Memory B cell (primary cell): ENCODE results near the gene PTPRB.

Experiments used
- ATAC-seq: fragments of 150-1000 bp; cut with Tn5 transposase; 2 replicates; pipeline ENCODE4 v1.10.0; 2021; ENCODE audit warnings: low read depth, mild to moderate bottlenecking, moderate library complexity
- DNase-seq, 2 donors: peaks; one replicate each; pipeline ENCODE4 v3.0.0; 2022; ENCODE audit warnings: low spot score in 2 of 2
- H3K27ac Mint-ChIP-seq: one replicate; pipeline ENCODE4 v1.8.0; 2022; ENCODE audit warnings: mild to moderate bottlenecking, moderate library complexity, mixed read lengths
- H3K27me3 Mint-ChIP-seq: one replicate; pipeline ENCODE4 v1.8.0; 2022; ENCODE audit warnings: mixed read lengths
- H3K36me3 Mint-ChIP-seq: one replicate; pipeline ENCODE4 v1.8.0; 2022; ENCODE audit warnings: mild to moderate bottlenecking, mixed read lengths
- H3K4me1 Mint-ChIP-seq: one replicate; pipeline ENCODE4 v1.8.0; 2022; ENCODE audit warnings: mixed read lengths
- H3K4me3 Mint-ChIP-seq: one replicate; pipeline ENCODE4 v1.8.0; 2022; ENCODE audit warnings: mild to moderate bottlenecking, moderate library complexity, mixed read lengths
- H3K9me3 Mint-ChIP-seq: one replicate; pipeline ENCODE4 v1.8.0; 2022; ENCODE audit warnings: mixed read lengths

PTPRB gene

GRCh38 chr12:70657616-70658286 lies 20.5 kb upstream of the PTPRB start:
- no peak for DNase-seq

DNA sequence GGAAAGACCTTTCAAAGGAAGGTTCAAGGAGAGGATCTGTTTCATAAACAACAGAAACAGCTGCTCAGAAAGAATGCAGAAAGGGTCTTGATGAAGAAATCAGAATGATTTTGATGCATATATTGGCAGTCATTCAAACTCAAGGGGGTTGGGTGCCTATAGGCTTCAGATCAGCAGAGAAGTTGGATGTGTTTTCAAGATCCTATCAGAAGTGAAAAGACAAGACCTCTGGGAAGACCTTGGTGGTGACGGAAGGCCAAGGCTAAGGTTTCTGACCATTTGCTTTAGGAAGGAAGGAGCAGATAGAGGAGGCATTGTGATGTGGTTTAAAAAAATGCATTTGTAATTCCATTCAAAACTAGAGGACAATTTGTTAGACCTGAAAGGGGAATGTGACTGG lies 15.2 kb upstream of the PTPRB start:
- Mint-ChIP-seq H3K27ac (no peak overlapping the region), H3K36me3 (no peaks in the 10 kb centered on the region), H3K4me3 (no peak overlapping the region), H3K9me3 (no peaks in the 10 kb centered on the region), H3K4me1 (no peaks in the 10 kb centered on the region), H3K27me3 (peaks cover 8% of the 10 kb centered on the region)
- no peak for ATAC-seq
- DNase-seq: no peak

More at GRCh38 chr12:70657616-70658286, 20.5 kb upstream of the PTPRB start:
- no peak for ATAC-seq
- Mint-ChIP-seq H3K27me3 (peaks cover 4% of the 10 kb centered on the region), H3K9me3 (no peaks in the 10 kb centered on the region), H3K27ac (no peak overlapping the region), H3K4me3 (no peak overlapping the region), H3K4me1 (peaks cover 8% of the 10 kb centered on the region), H3K36me3 (no peaks in the 10 kb centered on the region)

DNA sequence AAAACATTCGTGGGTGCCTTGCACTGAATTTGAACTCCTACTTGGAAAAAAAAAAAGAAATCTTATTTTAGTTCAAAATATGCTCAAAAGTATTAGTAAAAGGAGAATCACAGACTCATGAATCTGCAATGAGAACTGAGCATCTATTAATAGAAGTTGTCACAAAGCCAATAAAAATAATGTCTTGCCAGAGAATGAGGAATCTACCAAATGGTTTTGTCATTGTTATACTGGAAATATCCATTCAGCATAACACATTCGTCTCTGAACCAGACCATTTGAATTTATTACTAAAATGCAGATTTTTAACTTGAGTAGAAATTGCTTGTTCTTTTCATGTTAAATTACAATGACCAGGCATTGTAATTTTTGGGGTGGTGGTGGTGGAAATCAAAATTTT lies 11.6 kb upstream of the PTPRB start:
- Mint-ChIP-seq H3K36me3 (no peaks in the 10 kb centered on the region), H3K27ac (no peak overlapping the region), H3K4me3 (no peak overlapping the region), H3K9me3 (no peaks in the 10 kb centered on the region), H3K4me1 (no peaks in the 10 kb centered on the region), H3K27me3 (peaks cover 9% of the 10 kb centered on the region)
- no peak for ATAC-seq
- no peak for DNase-seq

GRCh38 chr12:70648191-70648590 lies 11.0 kb upstream of the PTPRB start:
- Mint-ChIP-seq H3K4me1 (no peaks in the 10 kb centered on the region), H3K9me3 (no peaks in the 10 kb centered on the region), H3K4me3 (no peak overlapping the region), H3K27ac (no peak overlapping the region), H3K36me3 (no peaks in the 10 kb centered on the region), H3K27me3 (peaks cover 9% of the 10 kb centered on the region)
- ATAC-seq (no peak), DNase-seq (no peak)

GRCh38 chr12:70646850-70647249 lies 9.6 kb upstream of the PTPRB start:
- Mint-ChIP-seq H3K27me3 (peaks cover 7% of the 10 kb centered on the region), H3K9me3 (no peaks in the 10 kb centered on the region), H3K4me1 (no peaks in the 10 kb centered on the region), H3K36me3 (no peaks in the 10 kb centered on the region), H3K4me3 (no peak overlapping the region), H3K27ac (no peak overlapping the region)
- DNase-seq (no peak), ATAC-seq (no peak)

- Mint-ChIP-seq H3K4me3 (no peak overlapping the region), H3K27ac (no peak overlapping the region), H3K36me3 (no peaks in the 10 kb centered on the region), H3K4me1 (no peaks in the 10 kb centered on the region), H3K27me3 (peaks cover 6% of the 10 kb centered on the region), H3K9me3 (no peaks in the 10 kb centered on the region)
- ATAC-seq: no peak
- DNase-seq: no peak
Observed at GRCh38 chr12:70645494-70646317, 8.5 kb upstream of the PTPRB start.

DNA sequence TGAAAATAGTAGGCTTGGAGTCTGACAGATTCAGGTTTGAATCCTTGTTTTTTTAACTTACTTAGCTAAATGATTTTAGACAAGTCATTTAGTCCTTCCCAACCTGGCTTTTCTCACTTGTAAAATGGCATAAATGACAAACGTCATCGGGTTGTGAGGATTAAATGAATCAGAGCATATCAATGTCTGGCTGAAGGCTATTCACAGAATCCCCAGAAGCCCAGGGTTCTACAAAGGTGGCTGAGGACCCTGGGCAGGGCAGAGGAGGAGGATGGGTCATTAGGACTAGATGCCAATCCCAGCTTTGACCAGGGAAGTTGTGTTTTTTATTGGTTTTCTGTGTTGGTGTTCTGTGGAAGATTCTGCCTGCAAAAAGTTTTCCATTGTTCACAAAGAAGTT lies 7.6 kb upstream of the PTPRB start:
- ATAC-seq (no peak), DNase-seq (no peak)
- Mint-ChIP-seq H3K36me3 (no peaks in the 10 kb centered on the region), H3K27me3 (peaks cover 6% of the 10 kb centered on the region), H3K4me3 (no peak overlapping the region), H3K27ac (no peak overlapping the region), H3K9me3 (no peaks in the 10 kb centered on the region), H3K4me1 (no peaks in the 10 kb centered on the region)

GRCh38 chr12:70643939-70644338 lies 6.7 kb upstream of the PTPRB start:
- no peaks in the 10 kb centered on the region for H3K36me3 Mint-ChIP-seq
- H3K4me3 Mint-ChIP-seq: no peak overlapping the region
- H3K4me1 Mint-ChIP-seq: no peaks in the 10 kb centered on the region
- DNase-seq (no peak), ATAC-seq (no peak)
- no peak overlapping the region for H3K27ac Mint-ChIP-seq
- H3K9me3 Mint-ChIP-seq: no peaks in the 10 kb centered on the region
- peaks cover 6% of the 10 kb centered on the region for H3K27me3 Mint-ChIP-seq

DNA sequence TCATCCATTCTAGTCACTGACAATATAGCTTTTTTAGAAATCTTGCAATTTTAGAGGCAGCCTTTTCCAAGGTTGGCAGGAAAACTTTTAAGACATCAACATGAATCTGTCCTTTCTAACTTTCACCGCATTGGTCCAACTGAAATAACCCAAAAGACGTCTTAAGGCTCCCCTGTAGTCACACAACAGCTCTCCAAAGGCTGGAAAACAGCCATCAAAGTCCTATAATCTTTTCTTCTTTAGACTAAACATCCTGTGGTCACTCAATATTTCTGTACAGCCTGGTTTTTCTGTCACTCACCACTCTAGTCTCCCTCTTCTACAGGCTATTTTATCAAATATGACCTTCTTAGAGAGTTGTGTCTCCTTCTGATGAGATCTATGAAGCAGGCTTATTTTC lies 4.5 kb upstream of the PTPRB start:
- Mint-ChIP-seq H3K4me3 (no peak overlapping the region), H3K36me3 (no peaks in the 10 kb centered on the region), H3K27me3 (peaks cover 5% of the 10 kb centered on the region), H3K27ac (no peak overlapping the region), H3K4me1 (no peaks in the 10 kb centered on the region), H3K9me3 (no peaks in the 10 kb centered on the region)
- ATAC-seq: no peak
- DNase-seq: no peak

GRCh38 chr12:70640901-70641300 lies 3.7 kb upstream of the PTPRB start:
- no peak overlapping the region for H3K4me3 Mint-ChIP-seq
- peaks cover 5% of the 10 kb centered on the region for H3K27me3 Mint-ChIP-seq
- no peak for DNase-seq
- H3K27ac Mint-ChIP-seq: no peak overlapping the region
- H3K9me3 Mint-ChIP-seq: no peaks in the 10 kb centered on the region
- H3K4me1 Mint-ChIP-seq: no peaks in the 10 kb centered on the region
- no peaks in the 10 kb centered on the region for H3K36me3 Mint-ChIP-seq
- no peak for ATAC-seq

DNA sequence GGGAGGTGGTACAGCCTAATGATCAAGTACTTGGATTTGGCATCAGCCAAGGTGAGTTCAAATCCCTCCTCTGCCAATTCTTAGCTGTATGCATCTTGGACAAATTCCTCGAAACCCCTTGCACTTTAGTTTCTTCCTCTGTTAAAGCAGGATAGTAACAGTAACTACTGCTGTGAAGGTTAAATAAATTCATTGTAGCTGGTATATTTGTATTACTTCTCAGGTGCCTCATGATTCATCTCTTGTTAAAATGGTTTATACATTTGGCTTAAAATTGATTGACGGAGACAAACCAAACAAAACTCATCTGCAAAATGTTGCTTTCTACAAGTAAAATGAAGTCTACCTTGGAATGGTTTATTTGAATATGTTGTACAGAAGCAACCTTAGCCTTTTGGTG lies 2.3 kb upstream of the PTPRB start:
- no peak for ATAC-seq
- Mint-ChIP-seq H3K4me3 (no peak overlapping the region), H3K27ac (no peak overlapping the region), H3K27me3 (peaks cover 5% of the 10 kb centered on the region), H3K36me3 (no peaks in the 10 kb centered on the region), H3K4me1 (no peaks in the 10 kb centered on the region), H3K9me3 (no peaks in the 10 kb centered on the region)
- no peak for DNase-seq

DNA sequence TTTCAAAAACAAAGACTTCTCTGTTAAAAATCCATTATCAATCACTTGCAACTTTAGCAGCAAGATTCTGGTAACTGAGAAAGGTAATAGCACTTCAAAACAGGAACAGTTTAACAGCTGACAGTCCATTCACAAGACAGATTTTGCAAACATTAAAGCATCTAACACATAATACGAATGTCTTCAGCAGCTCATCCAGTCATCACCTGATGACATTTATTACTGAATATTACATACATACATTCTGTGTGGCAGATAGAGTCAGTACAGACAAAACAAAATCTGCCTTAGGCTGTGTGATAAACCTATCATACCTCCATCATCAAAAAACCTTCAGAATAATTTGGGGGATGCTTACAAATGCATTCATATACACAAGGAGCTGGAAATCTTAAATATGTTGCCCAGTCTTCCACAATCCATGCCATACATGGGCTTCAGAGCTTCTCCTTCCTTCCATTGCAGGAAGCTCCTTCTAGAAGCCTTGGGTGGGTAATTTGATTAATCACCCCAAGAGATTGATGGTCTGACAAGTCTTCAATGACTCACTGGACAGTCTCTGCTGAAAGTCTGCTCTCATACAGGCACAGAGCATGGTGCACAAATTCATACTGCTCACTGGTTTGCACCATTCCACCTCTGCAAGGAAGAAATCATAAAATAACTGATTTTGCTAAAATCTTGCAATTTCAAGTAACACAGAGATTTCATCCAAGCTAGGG lies 1.6 kb upstream of the PTPRB start:
- no peak for DNase-seq
- Mint-ChIP-seq H3K4me1 (no peaks in the 10 kb centered on the region), H3K36me3 (no peaks in the 10 kb centered on the region), H3K27ac (no peak overlapping the region), H3K4me3 (no peak overlapping the region), H3K27me3 (peaks cover 5% of the 10 kb centered on the region), H3K9me3 (no peaks in the 10 kb centered on the region)
- no peak for ATAC-seq

- no peak overlapping the region for H3K4me3 Mint-ChIP-seq
- H3K9me3 Mint-ChIP-seq: no peaks in the 10 kb centered on the region
- H3K36me3 Mint-ChIP-seq: no peaks in the 10 kb centered on the region
- DNase-seq (no peak), ATAC-seq (no peak)
- no peak overlapping the region for H3K27ac Mint-ChIP-seq
- no peaks in the 10 kb centered on the region for H3K27me3 Mint-ChIP-seq
- H3K4me1 Mint-ChIP-seq: peaks cover under 1% of the 10 kb centered on the region
Observed at GRCh38 chr12:70635755-70636154, 1.5 kb downstream of the PTPRB start.

- Mint-ChIP-seq H3K27me3 (peaks cover 5% of the 10 kb centered on the region), H3K4me1 (peaks cover 2% of the 10 kb centered on the region), H3K4me3 (no peak overlapping the region), H3K27ac (no peak overlapping the region), H3K36me3 (no peaks in the 10 kb centered on the region), H3K9me3 (peaks cover 5% of the 10 kb centered on the region)
- DNase-seq: no peak
- no peak for ATAC-seq
Observed at GRCh38 chr12:70628701-70629480, 8.3 kb downstream of the PTPRB start.
